Measurements from ENCODE around the gene CCDC141.

The CCDC141 gene

GRCh38 chr2:178860551-178860950 lies 189.4 kb downstream of the CCDC141 start:
- in situ Hi-C loops (cut with MboI; ENCODE audit: low pct_unique_long_range_greater_than_20kb, low sequenced_read_pairs, unreplicated experiment) = no loop called here
- no peak for DNase-seq (ENCODE audit: low spot score)
- no peak for TF ChIP-seq CTCF (IDR thresholded peaks at IDR 0.05; ENCODE audit: extremely low read depth, insufficient read depth, missing control alignments)

- no peak for TF ChIP-seq CTCF (IDR thresholded peaks at IDR 0.05; ENCODE audit: extremely low read depth, insufficient read depth, missing control alignments)
- in situ Hi-C loops (cut with MboI; ENCODE audit: low pct_unique_long_range_greater_than_20kb, low sequenced_read_pairs, unreplicated experiment) = no loop called here
- DNase-seq (ENCODE audit: low spot score) = no peak
Observed at GRCh38 chr2:178859730-178860129, 190.2 kb downstream of the CCDC141 start.

GRCh38 chr2:178858896-178859625 lies 190.9 kb downstream of the CCDC141 start:
- DNase-seq (ENCODE audit: low spot score) = no peak
- TF ChIP-seq CTCF (IDR thresholded peaks at IDR 0.05; ENCODE audit: extremely low read depth, insufficient read depth, missing control alignments) = no peak
- in situ Hi-C loops (cut with MboI; ENCODE audit: low pct_unique_long_range_greater_than_20kb, low sequenced_read_pairs, unreplicated experiment) = no loop called here

GRCh38 chr2:178855151-178855550 lies 194.8 kb downstream of the CCDC141 start:
- TF ChIP-seq CTCF (IDR thresholded peaks at IDR 0.05; ENCODE audit: extremely low read depth, insufficient read depth, missing control alignments) = no peak
- DNase-seq (ENCODE audit: low spot score) = no peak
- in situ Hi-C loops (cut with MboI; ENCODE audit: low pct_unique_long_range_greater_than_20kb, low sequenced_read_pairs, unreplicated experiment) = no loop called here

GRCh38 chr2:178848335-178848734 lies 201.6 kb downstream of the CCDC141 start:
- TF ChIP-seq CTCF (IDR thresholded peaks at IDR 0.05; ENCODE audit: extremely low read depth, insufficient read depth, missing control alignments) = no peak
- no peak for DNase-seq (ENCODE audit: low spot score)
- in situ Hi-C loops (cut with MboI; ENCODE audit: low pct_unique_long_range_greater_than_20kb, low sequenced_read_pairs, unreplicated experiment) = no loop called here

GRCh38 chr2:178846458-178846802 lies 203.5 kb downstream of the CCDC141 start:
- TF ChIP-seq CTCF (IDR thresholded peaks at IDR 0.05; ENCODE audit: extremely low read depth, insufficient read depth, missing control alignments) = no peak
- in situ Hi-C loops (cut with MboI; ENCODE audit: low pct_unique_long_range_greater_than_20kb, low sequenced_read_pairs, unreplicated experiment) = no loop called here

More at GRCh38 chr2:178846458-178846802, 203.5 kb downstream of the CCDC141 start:
- DNase-seq (ENCODE audit: low spot score) = no peak

Measured in GM13977 (cell line).